ENCODE data around the gene CD55.

The CD55 gene

DNA sequence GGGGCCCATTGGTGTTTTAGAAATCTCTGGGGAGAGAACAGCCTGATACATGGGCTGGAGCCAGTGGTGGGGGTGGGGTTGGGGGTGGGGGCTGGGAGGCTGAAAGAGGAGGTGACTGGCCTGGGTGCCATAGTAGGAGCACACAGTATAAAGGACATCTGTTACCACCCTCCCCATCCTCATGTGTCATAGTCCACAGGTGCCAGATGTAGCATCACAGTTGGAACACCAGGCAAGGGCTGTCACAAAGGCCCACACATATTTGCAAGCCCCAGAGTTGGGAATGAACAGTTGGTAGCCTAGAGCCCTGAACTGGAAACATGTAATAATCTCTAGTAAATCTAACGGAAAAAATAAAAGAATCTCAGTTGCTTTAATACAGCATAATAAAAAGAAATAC is 77.5 kb downstream of the CD55 start:
- ChIA-PET POLR2A (no interaction called here), CTCF (interaction anchor here (1.4 kb wide), 1 partner anchor 10 kb away, joined by 3 read pairs; no protein-coding TSS in a partner anchor)
- no peak for DNase-seq (ENCODE audit: extremely low spot score)
- no peak for TF ChIP-seq CTCF (IDR thresholded peaks at IDR 0.05; ENCODE audit: control extremely low read depth, extremely low read depth, low read depth, missing control alignments)

- CTCF ChIA-PET, result interaction anchor here (0.9 to 2.8 kb wide), 6 partner anchors 9 to 318 kb away, joined by 3 to 10 read pairs (median 4); partner anchors contain the start of gene CD55
- TF ChIP-seq CTCF (IDR thresholded peaks at IDR 0.05; ENCODE audit: control extremely low read depth, extremely low read depth, low read depth, missing control alignments), result no peak
- no peak for DNase-seq (ENCODE audit: extremely low spot score)
- POLR2A ChIA-PET, result interaction anchor here (1.0 kb wide), 1 partner anchor 98 kb away, joined by 3 read pairs; no protein-coding TSS in a partner anchor
Measured at GRCh38 chr1:207401578-207401977, 80.1 kb downstream of the CD55 start.

- ChIA-PET CTCF (interaction anchor here (1.0 to 2.8 kb wide), 3 partner anchors 12 to 319 kb away, joined by 3 to 10 read pairs (median 6); no protein-coding TSS in a partner anchor), POLR2A (no interaction called here)
- DNase-seq (ENCODE audit: extremely low spot score), result no peak
- TF ChIP-seq CTCF (IDR thresholded peaks at IDR 0.05; ENCODE audit: control extremely low read depth, extremely low read depth, low read depth, missing control alignments), result no peak
Measured at GRCh38 chr1:207402744-207403143, 81.3 kb downstream of the CD55 start.

- DNase-seq (ENCODE audit: extremely low spot score), result peak; percentile 62
- TF ChIP-seq CTCF (IDR thresholded peaks at IDR 0.05; ENCODE audit: control extremely low read depth, extremely low read depth, low read depth, missing control alignments), result peak; percentile 68
- ChIA-PET CTCF (interaction anchor here (0.6 to 6.5 kb wide), 41 partner anchors 8 to 451 kb away, joined by 3 to 73 read pairs (median 5); partner anchors contain the start of genes C4BPB, CD55, CR2 and PFKFB2), POLR2A (interaction anchor here (0.9 kb wide), 1 partner anchor 76 kb away, joined by 3 read pairs; no protein-coding TSS in a partner anchor)
Measured at GRCh38 chr1:207404849-207405525, 83.5 kb downstream of the CD55 start.

- no peak for DNase-seq (ENCODE audit: extremely low spot score)
- ChIA-PET POLR2A (no interaction called here), CTCF (interaction anchor here (0.8 to 6.5 kb wide), 33 partner anchors 9 to 451 kb away, joined by 3 to 73 read pairs (median 7); partner anchors contain the start of genes C4BPB, CD55, CR2 and PFKFB2)
- TF ChIP-seq CTCF (IDR thresholded peaks at IDR 0.05; ENCODE audit: control extremely low read depth, extremely low read depth, low read depth, missing control alignments), result peak; percentile 11
Measured at GRCh38 chr1:207405814-207406213, 84.3 kb downstream of the CD55 start.

GRCh38 chr1:207407655-207408260 is 86.3 kb downstream of the CD55 start:
- no peak for DNase-seq (ENCODE audit: extremely low spot score)
- CTCF ChIA-PET, result interaction anchor here (1.5 to 6.5 kb wide), 6 partner anchors 18 to 326 kb away, joined by 3 to 73 read pairs (median 13); partner anchors contain the start of genes CD55 and CR2
- TF ChIP-seq CTCF (IDR thresholded peaks at IDR 0.05; ENCODE audit: control extremely low read depth, extremely low read depth, low read depth, missing control alignments), result no peak
- POLR2A ChIA-PET, result no interaction called here
